H1 (cell line): Measurements from ENCODE around the gene IL17REL. TPM values are rescaled to one million over a fixed set of nuclear protein-coding genes. Genes with fewer than 3 reads are reported as not detected.

Experiments used
- CTCF ChIA-PET: fragments of 300-600 bp; sonication (Branson Sonifier 250); formaldehyde crosslinking; loops from one replicate; lab custom pipeline; 2021; ENCODE audit not compliant: partially characterized antibody; lab: Charles Lee
- POLR2A ChIA-PET: fragments of 300-600 bp; sonication (Branson Sonifier 250); formaldehyde crosslinking; loops from one replicate; lab custom pipeline; 2021; ENCODE audit warnings: inconsistent platforms; ENCODE audit not compliant: partially characterized antibody; lab: Charles Lee
- DNase-seq, 2 experiments: peaks; one replicate each; pipeline versions ENCODE4 v3.0.0 to v3.0.0-alpha.2; 2010 to 2022; ENCODE audit warnings: low spot score in 2 of 2, low read depth in 1 of 2, mixed read lengths in 1 of 2
- FAIRE-seq: peaks from 2 replicates; lab custom pipeline; 2011; peaks lifted over from hg19 to GRCh38; lab: Jason Lieb, UNC
- H2AFZ ChIP-seq: 2 replicates; pipeline ENCODE4 v1.8.1; 2012; ENCODE audit warnings: low read length, inconsistent platforms
- H2AK5ac ChIP-seq: 2 replicates; pipeline ENCODE4 v1.6.1; 2013; ENCODE audit warnings: low read depth, low read length
- H2BK120ac ChIP-seq: replicated peaks from 2 replicates; pipeline ENCODE3; 2013; ENCODE audit warnings: low read depth, low read length, inconsistent platforms
- H2BK12ac ChIP-seq: 2 replicates; pipeline ENCODE4 v1.6.1; 2013; ENCODE audit warnings: low read depth, low read length
- H2BK15ac ChIP-seq: 2 replicates; pipeline ENCODE4 v1.6.1; 2013; ENCODE audit warnings: low read length
- H2BK20ac ChIP-seq: 2 replicates; pipeline ENCODE4 v1.6.1; 2013; ENCODE audit warnings: low read length
- H2BK5ac ChIP-seq: 2 replicates; pipeline ENCODE4 v1.6.1; 2013; ENCODE audit warnings: low read depth, low read length
- H3K14ac ChIP-seq: 2 replicates; pipeline ENCODE4 v1.6.1; 2013; ENCODE audit warnings: inconsistent platforms; ENCODE audit not compliant: insufficient read length
- H3K18ac ChIP-seq: 2 replicates; pipeline ENCODE4 v1.6.1; 2013; ENCODE audit warnings: low read length; ENCODE audit errors: extremely low read depth
- H3K23ac ChIP-seq: 2 replicates; pipeline ENCODE4 v1.6.1; 2013; ENCODE audit warnings: inconsistent platforms; ENCODE audit not compliant: insufficient read length
- H3K23me2 ChIP-seq: 2 replicates; pipeline ENCODE4 v1.6.1; 2013; ENCODE audit warnings: low read depth, low read length
- H3K27ac ChIP-seq: 2 replicates; pipeline ENCODE4 v1.6.1; 2011; ENCODE audit warnings: low read depth, low read length, inconsistent platforms
- H3K27me3 ChIP-seq, 4 experiments: replicated peaks in 1 of 4; 1 replicate in 1 of 4; 2 replicates in 3 of 4; pipeline versions ENCODE4 v1.6.1 to v1.8.1; 2011 to 2013; ENCODE audit warnings: low read length in 3 of 4, mild to moderate bottlenecking in 3 of 4, inconsistent platforms in 2 of 4, mixed read lengths in 2 of 4, moderate library complexity in 1 of 4; ENCODE audit not compliant: control insufficient read depth in 3 of 4, insufficient read depth in 3 of 4; ENCODE audit errors: extremely low read depth in 1 of 4
- H3K36me3 ChIP-seq, 4 experiments: 2 replicates each; pipeline versions ENCODE4 v1.6.1 to v1.8.1; 2011 to 2013; ENCODE audit warnings: mild to moderate bottlenecking in 4 of 4, low read length in 3 of 4, moderate library complexity in 2 of 4, control low read depth in 1 of 4, inconsistent platforms in 1 of 4; ENCODE audit not compliant: insufficient read depth in 4 of 4, control insufficient read depth in 2 of 4
- H3K4ac ChIP-seq: replicated peaks from 2 replicates; pipeline ENCODE3; 2013; ENCODE audit warnings: low read length, low read depth, mixed read lengths, inconsistent platforms; ENCODE audit not compliant: insufficient read length
- H3K4me1 ChIP-seq, 4 experiments: replicated peaks in 1 of 4; 1 replicate in 1 of 4; 2 replicates in 3 of 4; pipeline versions ENCODE4 v1.6.1 to v1.8.1; 2011 to 2013; ENCODE audit warnings: low read length in 3 of 4, inconsistent platforms in 2 of 4, mixed read lengths in 1 of 4; ENCODE audit not compliant: insufficient read depth in 4 of 4, control insufficient read depth in 3 of 4
- H3K4me2 ChIP-seq, 2 experiments: 2 replicates each; pipeline versions ENCODE4 v1.6.1 to v1.8.1; 2011 to 2013; ENCODE audit warnings: low read depth in 2 of 2, low read length in 2 of 2, control low read depth in 1 of 2, inconsistent platforms in 1 of 2, mild to moderate bottlenecking in 1 of 2; ENCODE audit not compliant: insufficient read depth in 1 of 2
- H3K4me3 ChIP-seq, 4 experiments: fragments of 200-600, 300-600 bp in 1 of 4; sonication (generic), shearing (Covaris generic), sonication (Bioruptor Twin) in 1 of 4; 2 replicates each; pipeline versions ENCODE4 v1.5.1 to v1.8.1; 2011 to 2016; ENCODE audit warnings: low read length in 4 of 4, low read depth in 3 of 4, control low read depth in 2 of 4, inconsistent platforms in 2 of 4, mild to moderate bottlenecking in 2 of 4, mixed read lengths in 1 of 4, moderate library complexity in 1 of 4; ENCODE audit not compliant: insufficient read depth in 2 of 4; ENCODE audit errors: extremely low read depth in 1 of 4
- H3K56ac ChIP-seq: replicated peaks from 2 replicates; pipeline ENCODE3; 2013; ENCODE audit warnings: low read depth, mild to moderate bottlenecking, mixed read lengths, low read length, inconsistent platforms; ENCODE audit not compliant: insufficient read length
- H3K79me1 ChIP-seq: 2 replicates; pipeline ENCODE4 v1.6.1; 2013; ENCODE audit warnings: low read depth, low read length, control low read depth
- H3K79me2 ChIP-seq, 2 experiments: 2 replicates each; pipeline versions ENCODE4 v1.6.1 to v1.8.1; 2012 to 2013; ENCODE audit warnings: low read length in 2 of 2, mild to moderate bottlenecking in 2 of 2, inconsistent platforms in 1 of 2; ENCODE audit not compliant: insufficient read depth in 2 of 2, control insufficient read depth in 1 of 2
- H3K9ac ChIP-seq, 4 experiments: replicated peaks in 1 of 4; 1 replicate in 1 of 4; 2 replicates in 3 of 4; pipeline versions ENCODE4 v1.6.1 to v1.8.1; 2011 to 2013; ENCODE audit warnings: low read depth in 3 of 4, low read length in 3 of 4, control low read depth in 2 of 4, mild to moderate bottlenecking in 2 of 4, moderate library complexity in 2 of 4, inconsistent platforms in 1 of 4; ENCODE audit errors: extremely low read depth in 1 of 4
- H3K9me3 ChIP-seq, 2 experiments: 2 replicates each; pipeline versions ENCODE4 v1.6.1 to v1.8.1; 2012 to 2013; ENCODE audit warnings: mild to moderate bottlenecking in 2 of 2, moderate library complexity in 2 of 2, control low read depth in 1 of 2, inconsistent platforms in 1 of 2, low read depth in 1 of 2, low read length in 1 of 2, mixed read lengths in 1 of 2; ENCODE audit not compliant: insufficient read depth in 2 of 2
- H4K20me1 ChIP-seq, 2 experiments: replicated peaks in 1 of 2; 2 replicates each; pipeline versions ENCODE3 to v1.8.1; 2011 to 2013; ENCODE audit warnings: inconsistent platforms in 2 of 2, low read length in 2 of 2, mild to moderate bottlenecking in 1 of 2; ENCODE audit not compliant: insufficient read depth in 2 of 2, control insufficient read depth in 1 of 2
- H4K5ac ChIP-seq: 2 replicates; pipeline ENCODE4 v1.6.1; 2013; ENCODE audit warnings: low read length, low read depth, mixed read lengths, inconsistent platforms; ENCODE audit not compliant: insufficient read length
- H4K8ac ChIP-seq: 2 replicates; pipeline ENCODE4 v1.8.0; 2013; ENCODE audit warnings: mild to moderate bottlenecking, moderate library complexity, low read length, inconsistent platforms; ENCODE audit not compliant: insufficient read depth; ENCODE audit errors: extremely low read depth
- H4K91ac ChIP-seq: replicated peaks from 2 replicates; pipeline ENCODE3; 2013; ENCODE audit warnings: low read length, mixed read lengths, inconsistent platforms; ENCODE audit not compliant: insufficient read length
- CBX8 ChIP-seq: fragments of 300-800, 300-1000 bp; sonication (generic); IDR thresholded peaks from 2 replicates; pipeline ENCODE4 v1.7.1; 2016; ENCODE audit warnings: low read depth, low read length, borderline replicate concordance
- HDAC6 ChIP-seq: IDR thresholded peaks from one replicate; pipeline ENCODE4 v1.7.1; 2012; ENCODE audit warnings: low read depth, mild to moderate bottlenecking, inconsistent platforms, low read length, moderate library complexity
- SP2 ChIP-seq: IDR thresholded peaks from 2 replicates; pipeline ENCODE4 v1.6.1; 2012; ENCODE audit warnings: mild to moderate bottlenecking, low read length, inconsistent platforms
- TAF1 ChIP-seq: IDR thresholded peaks from 2 replicates; pipeline ENCODE4 v1.6.1; 2011; ENCODE audit warnings: mild to moderate bottlenecking, low read depth, low read length
- TCF12 ChIP-seq: IDR thresholded peaks from 2 replicates; pipeline ENCODE4 v1.6.1; 2011; ENCODE audit warnings: low read depth, mild to moderate bottlenecking, low read length
- ZNF274 ChIP-seq: IDR thresholded peaks from 2 replicates; pipeline ENCODE4 v1.7.0; 2012; ENCODE audit warnings: low read length, borderline replicate concordance; ENCODE audit errors: extremely low read depth
- WGBS, 2 experiments: shearing (Covaris generic) in 1 of 2; methylation state at CpG; one replicate each; pipeline versions ENCODE4 v1.1.6 to v1.1.7; 2013 to 2015; ENCODE audit warnings: low lambda C conversion rate in 2 of 2, mixed read lengths in 2 of 2, inconsistent platforms in 1 of 2, low coverage in 1 of 2, missing lambda C conversion rate in 1 of 2; ENCODE audit not compliant: insufficient replicate concordance in 2 of 2, insufficient coverage in 1 of 2, insufficient read length in 1 of 2; ENCODE audit errors: extremely low coverage in 1 of 2, missing lambda C conversion rate in 1 of 2; 5-methylcytosine and 5-hydroxymethylcytosine counted together
- polyA plus RNA-seq, 7 experiments: library from polyadenylated mRNA; depleted of rRNA in 3 of 7; stranded (reverse) in 5 of 7; unstranded in 2 of 7; fragments of >200 nt in 5 of 7; fragments of 200-250 nt in 2 of 7; gene quantifications; 1 replicate in 5 of 7; 2 replicates in 1 of 7; 4 replicates in 1 of 7; pipeline versions ENCODE4 v1.2.1 to v1.2.3, GENCODE V29; 2011 to 2013; ENCODE audit warnings: missing spikeins in 2 of 7, mixed read lengths in 2 of 7
- total RNA-seq: library from RNA; stranded (reverse); fragmentation: NEBNext Ultra II Directional; extraction: Animal tissue kit (Norgen Biotek cat#: 25700); gene quantifications from 2 replicates; pipeline ENCODE4 v1.2.1, GENCODE V29; 2021
- TF ChIP-seq, protein P1 (sequence below): IDR thresholded peaks from 2 replicates; pipeline ENCODE4 v1.6.1; 2011; ENCODE audit warnings: low read length, improper control_type of control experiment
- TF ChIP-seq, protein P2 (sequence below), 3 experiments: IDR thresholded peaks; 1 replicate in 2 of 3; 2 replicates in 1 of 3; pipeline versions ENCODE4 v1.5.1 to v1.6.1; 2011; ENCODE audit warnings: low read length in 3 of 3, mild to moderate bottlenecking in 3 of 3, inconsistent platforms in 2 of 3, low read depth in 1 of 3, moderate library complexity in 1 of 3; ENCODE audit not compliant: insufficient read depth in 1 of 3; ENCODE audit errors: control extremely low read depth in 1 of 3

Gene IL17REL
- total and polyA plus RNA-seq, 2 of the 8 experiments (the other 6 are each of a cell fraction or from before 2014, with no cell fraction given), result 0.15 to 0.20 TPM

DNA sequence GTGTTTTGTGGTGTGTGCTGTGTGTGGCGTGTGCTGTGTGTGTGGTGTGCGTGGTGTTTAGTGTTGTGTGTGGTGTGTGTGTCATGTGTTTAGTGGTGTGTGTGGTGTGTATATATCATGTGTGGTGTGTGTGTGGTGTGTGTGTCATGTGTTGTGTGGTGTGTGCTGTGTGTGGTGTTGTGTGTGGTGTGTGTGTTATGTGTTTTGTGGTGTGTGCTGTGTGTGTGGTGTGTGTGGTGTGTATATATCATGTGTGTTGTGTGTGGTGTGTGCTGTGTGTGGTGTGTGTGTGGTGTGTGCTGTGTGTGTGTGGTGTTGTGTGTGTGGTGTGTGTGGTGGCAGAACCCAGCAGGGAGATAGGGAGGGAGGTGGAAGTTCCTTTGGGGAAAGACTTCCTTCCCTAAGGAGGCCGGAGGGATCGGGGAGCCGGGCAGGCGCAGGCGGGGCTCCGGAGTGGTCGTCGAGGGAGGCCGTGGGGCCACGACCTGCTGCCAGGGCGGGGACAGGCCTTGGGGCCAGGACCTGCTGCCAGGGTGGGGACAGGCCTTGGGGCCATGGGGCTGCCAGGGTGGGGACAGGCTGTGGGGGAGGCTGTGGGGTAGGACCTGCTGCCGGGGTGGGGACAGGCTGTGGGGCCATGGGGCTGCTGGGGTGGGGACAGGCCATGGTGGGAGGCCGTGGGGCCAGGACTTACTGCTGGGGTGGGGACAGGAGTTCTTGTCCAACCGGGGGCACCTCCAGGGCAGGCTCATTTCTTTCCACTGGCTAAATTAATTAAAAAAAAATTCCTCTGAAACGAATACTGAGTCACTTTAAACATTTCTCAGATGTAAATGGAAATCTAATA, 36.8 kb downstream of the IL17REL start:
- peaks cover 24% of the 10 kb centered on the region for H3K23me2 ChIP-seq
- WGBS, 2 experiments, result 67% methylated on average over 14 of the region's 17 CpGs; no CpG with 5 or more reads in 1 of the 2 experiments
- H2BK15ac ChIP-seq, result no peak overlapping the region; the same call in 1 of the 2 replicates
- no peak overlapping the region for H4K8ac ChIP-seq
- peaks cover 6% of the 10 kb centered on the region for H3K79me1 ChIP-seq
- FAIRE-seq (no peak), DNase-seq (peak in 1 of 2 experiments; percentile 54)
- peaks cover 0 to 9% (median 3%) of the 10 kb centered on the region in 4 experiments; a peak in 3 of 7 replicates for H3K4me1 ChIP-seq
- no peak overlapping the region for H2AFZ ChIP-seq
- H3K9ac ChIP-seq, result no peak overlapping the region
- peak overlapping the region; percentile 47; the same call in 1 of the 2 replicates for H2AK5ac ChIP-seq
- no peak overlapping the region for H2BK120ac ChIP-seq
- H4K91ac ChIP-seq, result peak overlapping the region; percentile 85
- no peak overlapping the region for H3K23ac ChIP-seq
- no peak overlapping the region for H3K27ac ChIP-seq
- H3K9me3 ChIP-seq, result no peaks in the 10 kb centered on the region
- H3K14ac ChIP-seq, result no peak overlapping the region
- H3K36me3 ChIP-seq, result no peaks in the 10 kb centered on the region; a peak in 1 of 8 replicates
- H4K5ac ChIP-seq, result no peak overlapping the region
- ChIA-PET CTCF (interaction anchor here (0.8 to 1.8 kb wide), 4 partner anchors 19 to 42 kb away, joined by 3 to 13 read pairs (median 4); no protein-coding TSS in a partner anchor), POLR2A (no interaction called here)
- H2BK12ac ChIP-seq, result peak overlapping the region; percentile 51
- H3K18ac ChIP-seq, result no peak overlapping the region
- H3K27me3 ChIP-seq, result peaks cover 6 to 26% (median 22%) of the 10 kb centered on the region in 4 experiments
- no peak overlapping the region for H2BK20ac ChIP-seq
- no peaks in the 10 kb centered on the region for H3K79me2 ChIP-seq
- H3K4ac ChIP-seq, result no peak overlapping the region
- no peak overlapping the region for H3K4me3 ChIP-seq
- H3K4me2 ChIP-seq, result no peak overlapping the region
- peaks cover 0 to 15% of the 10 kb centered on the region in 2 experiments for H4K20me1 ChIP-seq
- no peak overlapping the region for H2BK5ac ChIP-seq
- H3K56ac ChIP-seq, result peak overlapping the region; percentile 100
- TF ChIP-seq, protein P1, sequence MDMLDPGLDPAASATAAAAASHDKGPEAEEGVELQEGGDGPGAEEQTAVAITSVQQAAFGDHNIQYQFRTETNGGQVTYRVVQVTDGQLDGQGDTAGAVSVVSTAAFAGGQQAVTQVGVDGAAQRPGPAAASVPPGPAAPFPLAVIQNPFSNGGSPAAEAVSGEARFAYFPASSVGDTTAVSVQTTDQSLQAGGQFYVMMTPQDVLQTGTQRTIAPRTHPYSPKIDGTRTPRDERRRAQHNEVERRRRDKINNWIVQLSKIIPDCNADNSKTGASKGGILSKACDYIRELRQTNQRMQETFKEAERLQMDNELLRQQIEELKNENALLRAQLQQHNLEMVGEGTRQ, result no peak
- TF ChIP-seq, protein P2, sequence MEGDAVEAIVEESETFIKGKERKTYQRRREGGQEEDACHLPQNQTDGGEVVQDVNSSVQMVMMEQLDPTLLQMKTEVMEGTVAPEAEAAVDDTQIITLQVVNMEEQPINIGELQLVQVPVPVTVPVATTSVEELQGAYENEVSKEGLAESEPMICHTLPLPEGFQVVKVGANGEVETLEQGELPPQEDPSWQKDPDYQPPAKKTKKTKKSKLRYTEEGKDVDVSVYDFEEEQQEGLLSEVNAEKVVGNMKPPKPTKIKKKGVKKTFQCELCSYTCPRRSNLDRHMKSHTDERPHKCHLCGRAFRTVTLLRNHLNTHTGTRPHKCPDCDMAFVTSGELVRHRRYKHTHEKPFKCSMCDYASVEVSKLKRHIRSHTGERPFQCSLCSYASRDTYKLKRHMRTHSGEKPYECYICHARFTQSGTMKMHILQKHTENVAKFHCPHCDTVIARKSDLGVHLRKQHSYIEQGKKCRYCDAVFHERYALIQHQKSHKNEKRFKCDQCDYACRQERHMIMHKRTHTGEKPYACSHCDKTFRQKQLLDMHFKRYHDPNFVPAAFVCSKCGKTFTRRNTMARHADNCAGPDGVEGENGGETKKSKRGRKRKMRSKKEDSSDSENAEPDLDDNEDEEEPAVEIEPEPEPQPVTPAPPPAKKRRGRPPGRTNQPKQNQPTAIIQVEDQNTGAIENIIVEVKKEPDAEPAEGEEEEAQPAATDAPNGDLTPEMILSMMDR (IDR thresholded peaks at IDR 0.05; ENCODE audit: control extremely low read depth in 1 of 3, insufficient read depth in 1 of 3, low read depth in 1 of 3, low read length in 3 of 3), result no peak
- no peak for TF ChIP-seq TAF1
- TF ChIP-seq CBX8, result no peak
- TF ChIP-seq SP2, result no peak
- TF ChIP-seq TCF12, result no peak
- no peak for TF ChIP-seq HDAC6
- TF ChIP-seq ZNF274, result no peak
